ENCODE results near the gene MTG1. TPM values are rescaled to one million over a fixed set of nuclear protein-coding genes. Genes with fewer than 3 reads are reported as not detected.
"Not testable (repeated sequence)": the region's sequence is repeated elsewhere in the genome, so short reads cannot be mapped to it uniquely, and the experiment has no call there.

The MTG1 gene
- total RNA-seq, 4 donors from 2014 or later: 26.5 to 139 (median 47.0) TPM

DNA sequence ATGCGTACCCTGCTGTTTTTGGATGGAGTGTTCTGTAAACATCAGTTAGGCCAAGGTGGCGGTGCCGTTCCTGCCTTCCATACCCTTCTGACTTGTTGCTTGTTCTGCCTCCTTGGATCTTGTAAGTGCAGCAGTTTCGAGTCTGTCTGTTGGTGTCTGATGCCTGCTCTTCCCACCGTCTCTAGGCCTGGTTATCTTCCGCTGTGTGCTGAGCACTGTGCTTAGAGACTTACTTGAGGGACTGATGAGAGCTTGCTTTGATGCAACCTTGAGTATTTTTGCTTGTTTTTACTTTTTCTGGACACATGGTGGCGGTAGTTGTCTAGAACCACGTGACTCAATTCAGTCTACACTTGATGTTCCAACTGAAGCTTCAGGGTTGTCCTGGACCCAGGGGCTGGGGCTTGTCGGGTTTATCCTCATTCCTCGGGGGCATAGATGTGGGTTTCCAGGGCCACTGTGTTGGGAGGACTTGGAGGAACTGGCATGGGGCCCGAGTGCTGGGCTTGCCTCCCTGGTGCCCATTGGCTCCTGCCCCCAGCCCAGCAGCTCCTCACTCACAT, 44.8 kb downstream of the MTG1 start:
- intact Hi-C loops (cut with DNase I; ENCODE audit: low total_unique reads): no loop called here
- 76% methylated on average over 8 to 11 of the region's 11 CpGs for WGBS, 2 donors (ENCODE audit: low coverage in 1 of 2)
- no peaks in the 10 kb centered on the region for H3K36me3 ChIP-seq
- H3K27ac ChIP-seq: no peak overlapping the region
- TF ChIP-seq POLR2AphosphoS5 (IDR thresholded peaks at IDR 0.05): no peak
- TF ChIP-seq, protein P1, sequence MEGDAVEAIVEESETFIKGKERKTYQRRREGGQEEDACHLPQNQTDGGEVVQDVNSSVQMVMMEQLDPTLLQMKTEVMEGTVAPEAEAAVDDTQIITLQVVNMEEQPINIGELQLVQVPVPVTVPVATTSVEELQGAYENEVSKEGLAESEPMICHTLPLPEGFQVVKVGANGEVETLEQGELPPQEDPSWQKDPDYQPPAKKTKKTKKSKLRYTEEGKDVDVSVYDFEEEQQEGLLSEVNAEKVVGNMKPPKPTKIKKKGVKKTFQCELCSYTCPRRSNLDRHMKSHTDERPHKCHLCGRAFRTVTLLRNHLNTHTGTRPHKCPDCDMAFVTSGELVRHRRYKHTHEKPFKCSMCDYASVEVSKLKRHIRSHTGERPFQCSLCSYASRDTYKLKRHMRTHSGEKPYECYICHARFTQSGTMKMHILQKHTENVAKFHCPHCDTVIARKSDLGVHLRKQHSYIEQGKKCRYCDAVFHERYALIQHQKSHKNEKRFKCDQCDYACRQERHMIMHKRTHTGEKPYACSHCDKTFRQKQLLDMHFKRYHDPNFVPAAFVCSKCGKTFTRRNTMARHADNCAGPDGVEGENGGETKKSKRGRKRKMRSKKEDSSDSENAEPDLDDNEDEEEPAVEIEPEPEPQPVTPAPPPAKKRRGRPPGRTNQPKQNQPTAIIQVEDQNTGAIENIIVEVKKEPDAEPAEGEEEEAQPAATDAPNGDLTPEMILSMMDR (IDR thresholded peaks at IDR 0.05): peak in 1 of 5 experiments; percentile 8
- in situ Hi-C loops (cut with MboI; ENCODE audit: low pct_ligation_motif_present in 1 of 4, low pct_unique_long_range_greater_than_20kb in 1 of 4, low sequenced_read_pairs in 3 of 4): no loop called here
- H3K27me3 ChIP-seq: no peaks in the 10 kb centered on the region
- no peak overlapping the region for H3K4me3 ChIP-seq
- no peaks in the 10 kb centered on the region for H3K4me1 ChIP-seq
- no peaks in the 10 kb centered on the region for H3K9me3 ChIP-seq
- DNase-seq: no peak

DNA sequence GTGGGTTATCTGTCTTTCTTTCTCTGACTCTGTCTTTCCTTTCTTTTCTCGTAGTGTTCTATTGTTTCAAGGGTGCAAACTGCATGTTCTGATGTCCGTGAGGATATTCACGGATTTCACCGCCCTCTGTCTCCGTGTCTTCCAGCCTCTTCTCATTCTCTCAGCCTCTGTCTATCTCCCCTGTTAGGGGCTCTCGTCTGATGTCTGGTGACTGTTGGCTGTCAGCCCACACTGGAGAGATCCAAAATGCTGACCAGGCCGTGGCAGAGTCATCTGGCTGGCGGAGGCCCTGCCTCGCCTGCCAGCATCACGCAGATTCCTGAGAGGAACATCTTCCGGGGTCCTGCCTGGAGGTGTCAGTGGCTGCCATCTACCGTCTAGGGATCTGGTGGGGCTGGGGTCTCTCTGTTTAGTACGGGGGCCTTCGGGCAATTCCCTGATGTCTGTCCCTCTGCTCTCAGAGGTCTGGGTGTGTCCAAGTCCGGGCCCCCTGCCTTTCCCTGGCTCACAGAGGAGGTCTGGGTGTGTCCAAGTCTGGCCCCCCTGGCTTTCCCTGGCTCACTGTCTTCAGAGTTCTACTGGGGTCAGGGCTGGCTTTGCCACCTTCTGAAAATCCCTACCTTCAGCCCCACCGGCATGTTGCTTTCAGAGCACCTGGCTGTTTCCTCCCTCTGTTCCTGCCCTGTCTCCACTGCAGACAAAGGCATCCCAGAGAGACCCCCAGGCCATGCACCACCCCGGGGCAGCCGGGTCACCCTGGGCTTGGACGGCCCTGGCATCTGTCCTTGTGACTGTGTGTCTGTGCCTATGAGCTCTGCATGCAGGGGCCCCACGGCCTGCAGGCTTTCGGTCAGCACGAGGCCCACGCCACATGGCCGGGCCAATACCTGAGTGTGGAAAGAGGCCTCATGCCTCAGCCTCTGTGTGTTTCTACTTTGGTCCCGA, 45.8 kb downstream of the MTG1 start:
- H3K27me3 ChIP-seq: no peaks in the 10 kb centered on the region
- H3K4me3 ChIP-seq: no peak overlapping the region
- in situ Hi-C loops (cut with MboI; ENCODE audit: low pct_ligation_motif_present in 1 of 4, low pct_unique_long_range_greater_than_20kb in 1 of 4, low sequenced_read_pairs in 3 of 4): no loop called here
- no peak overlapping the region for H3K27ac ChIP-seq
- no peak for DNase-seq
- 89 to 98% methylated on average over 5 to 25 of the region's 25 CpGs for WGBS, 2 donors (ENCODE audit: low coverage in 1 of 2)
- H3K36me3 ChIP-seq: no peaks in the 10 kb centered on the region
- no peaks in the 10 kb centered on the region for H3K9me3 ChIP-seq
- intact Hi-C loops (cut with DNase I; ENCODE audit: low total_unique reads): no loop called here
- TF ChIP-seq POLR2A (IDR thresholded peaks at IDR 0.05) (no peak), POLR2AphosphoS5 (IDR thresholded peaks at IDR 0.05) (no peak), EP300 (IDR thresholded peaks at IDR 0.05; ENCODE audit: low read depth) (no peak)
- TF ChIP-seq, protein P1 (IDR thresholded peaks at IDR 0.05): no peak
- no peaks in the 10 kb centered on the region for H3K4me1 ChIP-seq

DNA sequence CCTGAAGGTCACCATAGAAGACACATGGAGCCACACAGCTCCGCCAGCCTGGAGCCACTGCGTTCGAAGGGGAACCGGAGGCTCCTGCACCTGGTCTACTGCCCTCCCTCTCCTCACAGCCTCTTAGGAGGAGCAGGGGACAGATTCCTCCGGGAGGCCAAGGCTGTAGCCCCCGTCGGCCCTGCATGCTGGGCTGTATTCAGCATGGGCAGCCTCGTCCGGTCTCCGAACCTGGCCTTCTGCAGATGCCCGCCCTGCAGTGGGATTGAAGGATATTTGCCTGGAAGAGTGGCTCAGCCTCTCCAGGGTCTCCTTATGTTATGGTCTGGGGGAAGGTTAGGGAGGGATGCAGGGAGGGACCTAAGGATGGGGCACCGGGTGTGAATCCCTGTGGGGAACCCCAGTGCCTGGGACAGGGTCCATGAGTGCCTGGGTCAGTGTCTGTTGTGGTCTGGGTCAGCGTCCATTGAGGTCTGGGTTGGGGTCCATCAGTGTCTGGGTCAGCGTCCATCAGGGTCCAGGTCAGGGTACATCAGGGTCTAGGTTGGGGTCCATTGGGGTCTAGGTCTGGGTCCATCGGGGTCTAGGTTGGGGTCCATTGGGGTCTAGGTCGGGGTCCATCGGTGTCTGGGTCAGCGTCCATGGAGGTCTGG, 46.8 kb downstream of the MTG1 start:
- Histone ChIP-seq H3K27ac (no peak overlapping the region), H3K4me1 (no peaks in the 10 kb centered on the region), H3K9me3 (no peaks in the 10 kb centered on the region), H3K27me3 (no peaks in the 10 kb centered on the region), H3K36me3 (no peaks in the 10 kb centered on the region), H3K4me3 (no peak overlapping the region)
- in situ Hi-C loops (cut with MboI; ENCODE audit: low pct_ligation_motif_present in 1 of 4, low pct_unique_long_range_greater_than_20kb in 1 of 4, low sequenced_read_pairs in 3 of 4) (no loop called here), intact Hi-C loops (cut with DNase I; ENCODE audit: low total_unique reads) (no loop called here)
- no peak for DNase-seq
- TF ChIP-seq EP300 (IDR thresholded peaks at IDR 0.05; ENCODE audit: low read depth) (no peak), POLR2AphosphoS5 (IDR thresholded peaks at IDR 0.05) (no peak), POLR2A (IDR thresholded peaks at IDR 0.05) (no peak)
- TF ChIP-seq, protein P1 (IDR thresholded peaks at IDR 0.05): no peak
- WGBS, 2 donors (ENCODE audit: low coverage in 1 of 2): 88% methylated on average over 14 of the region's 18 CpGs; no CpG with 5 or more reads in 1 of the 2 donors

DNA sequence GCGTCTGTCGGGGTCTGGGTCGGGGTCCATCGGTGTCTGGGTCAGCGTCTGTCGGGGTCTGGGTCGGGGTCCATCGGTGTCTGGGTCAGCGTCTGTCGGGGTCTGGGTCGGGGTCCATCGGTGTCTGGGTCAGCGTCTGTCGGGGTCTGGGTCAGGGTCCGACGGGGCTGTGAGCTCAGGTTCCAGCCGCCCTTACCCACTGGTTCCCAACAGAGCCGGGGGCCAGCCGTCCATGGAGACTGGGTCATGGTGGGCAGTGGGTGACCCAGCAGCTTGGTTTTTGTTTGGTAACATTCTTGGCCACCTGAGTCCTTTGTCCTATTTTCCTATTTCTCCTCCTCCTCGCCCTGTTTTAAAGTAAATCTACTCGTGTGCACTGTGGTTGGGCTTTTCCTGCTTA, 47.4 kb downstream of the MTG1 start:
- DNase-seq: not testable (repeated sequence)

More for the DNA sequence above, 47.4 kb downstream of the MTG1 start:
- in situ Hi-C loops (cut with MboI; ENCODE audit: low pct_ligation_motif_present in 1 of 4, low pct_unique_long_range_greater_than_20kb in 1 of 4, low sequenced_read_pairs in 3 of 4); H3K4me1 ChIP-seq; H3K36me3 ChIP-seq; H3K27me3 ChIP-seq; H3K4me3 ChIP-seq; H3K9me3 ChIP-seq; H3K27ac ChIP-seq; intact Hi-C loops (cut with DNase I; ENCODE audit: low total_unique reads): not testable (repeated sequence)
- 64 to 91% methylated on average over 2 to 15 of the region's 21 CpGs for WGBS, 2 donors (ENCODE audit: low coverage in 1 of 2)
